Measurements from ENCODE around the gene CRYZ.

The CRYZ gene

DNA sequence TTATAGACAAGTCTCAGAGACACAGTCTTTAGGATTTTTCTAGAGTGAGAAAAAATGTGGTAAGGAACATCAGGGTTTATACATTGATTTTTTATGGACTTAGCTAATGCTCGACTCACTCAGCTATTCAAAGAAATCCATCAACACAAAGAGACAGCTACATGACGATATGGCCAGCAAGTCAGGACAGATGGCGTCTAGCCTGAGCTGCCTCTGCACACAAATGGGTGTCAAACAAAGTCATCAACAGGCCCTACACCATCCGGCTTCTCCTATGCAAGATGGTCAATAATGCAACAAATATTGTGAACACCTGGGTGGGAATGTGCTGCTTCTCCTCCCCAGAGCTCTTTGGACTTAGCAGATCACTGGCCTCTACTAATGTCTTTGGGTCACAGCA is 45.9 kb downstream of the CRYZ start:
- no peak for ATAC-seq
- TF ChIP-seq TOX (CRISPR knock-in tag; IDR thresholded peaks at IDR 0.05; ENCODE audit: borderline replicate concordance) (no peak), CSDC2 (CRISPR knock-in tag; IDR thresholded peaks at IDR 0.05) (no peak), GLIS3 (CRISPR knock-in tag; IDR thresholded peaks at IDR 0.05) (no peak), ZC3H10 (CRISPR knock-in tag; IDR thresholded peaks at IDR 0.05) (no peak), ZFP3 (CRISPR knock-in tag; IDR thresholded peaks at IDR 0.05) (no peak), TCF4 (CRISPR knock-in tag; IDR thresholded peaks at IDR 0.05; ENCODE audit: borderline replicate concordance) (no peak), RARB (CRISPR knock-in tag; IDR thresholded peaks at IDR 0.05) (no peak), ZFP30 (CRISPR knock-in tag; IDR thresholded peaks at IDR 0.05) (no peak), ZNF565 (CRISPR knock-in tag; conservative IDR thresholded peaks at IDR 0.05; ENCODE audit: low read depth) (no peak), PPARA (CRISPR knock-in tag; IDR thresholded peaks at IDR 0.05; ENCODE audit: borderline replicate concordance) (no peak)
- TF ChIP-seq, protein P1, sequence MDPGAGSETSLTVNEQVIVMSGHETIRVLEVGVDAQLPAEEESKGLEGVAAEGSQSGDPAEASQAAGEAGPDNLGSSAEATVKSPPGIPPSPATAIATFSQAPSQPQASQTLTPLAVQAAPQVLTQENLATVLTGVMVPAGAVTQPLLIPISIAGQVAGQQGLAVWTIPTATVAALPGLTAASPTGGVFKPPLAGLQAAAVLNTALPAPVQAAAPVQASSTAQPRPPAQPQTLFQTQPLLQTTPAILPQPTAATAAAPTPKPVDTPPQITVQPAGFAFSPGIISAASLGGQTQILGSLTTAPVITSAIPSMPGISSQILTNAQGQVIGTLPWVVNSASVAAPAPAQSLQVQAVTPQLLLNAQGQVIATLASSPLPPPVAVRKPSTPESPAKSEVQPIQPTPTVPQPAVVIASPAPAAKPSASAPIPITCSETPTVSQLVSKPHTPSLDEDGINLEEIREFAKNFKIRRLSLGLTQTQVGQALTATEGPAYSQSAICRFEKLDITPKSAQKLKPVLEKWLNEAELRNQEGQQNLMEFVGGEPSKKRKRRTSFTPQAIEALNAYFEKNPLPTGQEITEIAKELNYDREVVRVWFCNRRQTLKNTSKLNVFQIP (CRISPR knock-in tag; IDR thresholded peaks at IDR 0.05; ENCODE audit: borderline replicate concordance, low read depth), result no peak
- TF ChIP-seq, protein P2, sequence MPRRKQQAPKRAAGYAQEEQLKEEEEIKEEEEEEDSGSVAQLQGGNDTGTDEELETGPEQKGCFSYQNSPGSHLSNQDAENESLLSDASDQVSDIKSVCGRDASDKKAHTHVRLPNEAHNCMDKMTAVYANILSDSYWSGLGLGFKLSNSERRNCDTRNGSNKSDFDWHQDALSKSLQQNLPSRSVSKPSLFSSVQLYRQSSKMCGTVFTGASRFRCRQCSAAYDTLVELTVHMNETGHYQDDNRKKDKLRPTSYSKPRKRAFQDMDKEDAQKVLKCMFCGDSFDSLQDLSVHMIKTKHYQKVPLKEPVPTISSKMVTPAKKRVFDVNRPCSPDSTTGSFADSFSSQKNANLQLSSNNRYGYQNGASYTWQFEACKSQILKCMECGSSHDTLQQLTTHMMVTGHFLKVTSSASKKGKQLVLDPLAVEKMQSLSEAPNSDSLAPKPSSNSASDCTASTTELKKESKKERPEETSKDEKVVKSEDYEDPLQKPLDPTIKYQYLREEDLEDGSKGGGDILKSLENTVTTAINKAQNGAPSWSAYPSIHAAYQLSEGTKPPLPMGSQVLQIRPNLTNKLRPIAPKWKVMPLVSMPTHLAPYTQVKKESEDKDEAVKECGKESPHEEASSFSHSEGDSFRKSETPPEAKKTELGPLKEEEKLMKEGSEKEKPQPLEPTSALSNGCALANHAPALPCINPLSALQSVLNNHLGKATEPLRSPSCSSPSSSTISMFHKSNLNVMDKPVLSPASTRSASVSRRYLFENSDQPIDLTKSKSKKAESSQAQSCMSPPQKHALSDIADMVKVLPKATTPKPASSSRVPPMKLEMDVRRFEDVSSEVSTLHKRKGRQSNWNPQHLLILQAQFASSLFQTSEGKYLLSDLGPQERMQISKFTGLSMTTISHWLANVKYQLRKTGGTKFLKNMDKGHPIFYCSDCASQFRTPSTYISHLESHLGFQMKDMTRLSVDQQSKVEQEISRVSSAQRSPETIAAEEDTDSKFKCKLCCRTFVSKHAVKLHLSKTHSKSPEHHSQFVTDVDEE (CRISPR knock-in tag; IDR thresholded peaks at IDR 0.05), result no peak
- TF ChIP-seq, protein P3, sequence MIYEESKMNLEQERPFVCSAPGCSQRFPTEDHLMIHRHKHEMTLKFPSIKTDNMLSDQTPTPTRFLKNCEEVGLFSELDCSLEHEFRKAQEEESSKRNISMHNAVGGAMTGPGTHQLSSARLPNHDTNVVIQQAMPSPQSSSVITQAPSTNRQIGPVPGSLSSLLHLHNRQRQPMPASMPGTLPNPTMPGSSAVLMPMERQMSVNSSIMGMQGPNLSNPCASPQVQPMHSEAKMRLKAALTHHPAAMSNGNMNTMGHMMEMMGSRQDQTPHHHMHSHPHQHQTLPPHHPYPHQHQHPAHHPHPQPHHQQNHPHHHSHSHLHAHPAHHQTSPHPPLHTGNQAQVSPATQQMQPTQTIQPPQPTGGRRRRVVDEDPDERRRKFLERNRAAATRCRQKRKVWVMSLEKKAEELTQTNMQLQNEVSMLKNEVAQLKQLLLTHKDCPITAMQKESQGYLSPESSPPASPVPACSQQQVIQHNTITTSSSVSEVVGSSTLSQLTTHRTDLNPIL (CRISPR knock-in tag; IDR thresholded peaks at IDR 0.05; ENCODE audit: low read depth), result no peak

DNA sequence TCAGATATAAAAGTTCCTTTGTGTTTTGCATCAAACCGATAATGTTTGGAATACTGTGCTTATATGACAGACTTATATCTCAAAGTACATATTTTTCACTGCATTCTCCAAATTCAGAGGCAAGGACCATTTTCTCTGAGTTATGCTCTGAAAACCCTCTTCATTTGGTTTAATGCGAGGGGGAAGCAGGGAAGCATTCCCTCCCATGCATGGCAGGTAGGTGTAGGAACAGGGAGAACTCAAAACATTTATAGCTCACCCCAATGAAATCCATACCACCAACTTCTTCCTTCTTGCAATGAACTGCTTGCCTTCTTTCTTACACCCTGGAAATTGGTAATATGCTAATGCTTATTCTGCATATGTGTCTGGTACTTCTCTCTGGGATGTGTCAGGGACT is 48.5 kb downstream of the CRYZ start:
- ATAC-seq, result no peak
- TF ChIP-seq, protein P1 (CRISPR knock-in tag; IDR thresholded peaks at IDR 0.05; ENCODE audit: borderline replicate concordance, low read depth), result no peak
- TF ChIP-seq, protein P2 (CRISPR knock-in tag; IDR thresholded peaks at IDR 0.05), result no peak
- no peak for TF ChIP-seq CSDC2 (CRISPR knock-in tag; IDR thresholded peaks at IDR 0.05)
- no peak for TF ChIP-seq SNAI2 (CRISPR knock-in tag; IDR thresholded peaks at IDR 0.05)
- no peak for TF ChIP-seq ESRRG (CRISPR knock-in tag; IDR thresholded peaks at IDR 0.05)
- TF ChIP-seq, protein P3 (CRISPR knock-in tag; IDR thresholded peaks at IDR 0.05; ENCODE audit: low read depth), result no peak
- TF ChIP-seq OSR1 (CRISPR knock-in tag; IDR thresholded peaks at IDR 0.05), result no peak

DNA sequence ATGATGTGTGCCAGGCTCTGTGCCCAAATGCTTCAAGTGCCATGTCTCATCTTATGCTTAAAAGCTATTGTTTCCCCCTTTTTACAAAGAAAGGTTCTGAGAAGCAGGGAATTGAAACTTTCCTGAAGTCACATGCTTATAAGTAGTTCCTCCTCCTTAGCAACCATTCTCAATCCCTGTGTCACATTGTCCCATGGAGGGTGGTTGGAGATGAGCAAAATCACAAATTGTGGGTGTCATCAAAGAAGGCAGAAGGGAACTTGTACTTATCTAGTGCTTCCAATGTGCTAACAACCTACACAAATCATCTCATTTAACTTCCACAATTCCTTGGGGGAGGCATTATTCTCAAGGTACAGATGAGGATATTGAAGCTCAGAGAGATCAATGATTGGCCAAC is 49.2 kb downstream of the CRYZ start:
- no peak for ATAC-seq
- TF ChIP-seq ZFP30 (CRISPR knock-in tag; IDR thresholded peaks at IDR 0.05) (no peak), ZNF70 (CRISPR knock-in tag; IDR thresholded peaks at IDR 0.05) (no peak)
- TF ChIP-seq, protein P4, sequence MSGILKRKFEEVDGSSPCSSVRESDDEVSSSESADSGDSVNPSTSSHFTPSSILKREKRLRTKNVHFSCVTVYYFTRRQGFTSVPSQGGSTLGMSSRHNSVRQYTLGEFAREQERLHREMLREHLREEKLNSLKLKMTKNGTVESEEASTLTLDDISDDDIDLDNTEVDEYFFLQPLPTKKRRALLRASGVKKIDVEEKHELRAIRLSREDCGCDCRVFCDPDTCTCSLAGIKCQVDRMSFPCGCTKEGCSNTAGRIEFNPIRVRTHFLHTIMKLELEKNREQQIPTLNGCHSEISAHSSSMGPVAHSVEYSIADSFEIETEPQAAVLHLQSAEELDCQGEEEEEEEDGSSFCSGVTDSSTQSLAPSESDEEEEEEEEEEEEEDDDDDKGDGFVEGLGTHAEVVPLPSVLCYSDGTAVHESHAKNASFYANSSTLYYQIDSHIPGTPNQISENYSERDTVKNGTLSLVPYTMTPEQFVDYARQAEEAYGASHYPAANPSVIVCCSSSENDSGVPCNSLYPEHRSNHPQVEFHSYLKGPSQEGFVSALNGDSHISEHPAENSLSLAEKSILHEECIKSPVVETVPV (CRISPR knock-in tag; IDR thresholded peaks at IDR 0.05), result no peak
- TF ChIP-seq, protein P1 (CRISPR knock-in tag; IDR thresholded peaks at IDR 0.05; ENCODE audit: borderline replicate concordance, low read depth), result no peak
- TF ChIP-seq, protein P3 (CRISPR knock-in tag; IDR thresholded peaks at IDR 0.05; ENCODE audit: low read depth), result no peak
